Gastroesophageal sphincter (tissue), 4 donors: Measurements from ENCODE around the gene GLRX5. TPM values are rescaled to one million over a fixed set of nuclear protein-coding genes. Genes with fewer than 3 reads are reported as not detected.

Source experiments
- ATAC-seq: fragments of 150-250 bp; one replicate; pipeline ENCODE4 v1.9.1; 2016; ENCODE audit warnings: mild to moderate bottlenecking, moderate library complexity
- H3K27ac ChIP-seq, 4 donors: fragments of 200-600 bp; sonication (generic) in 3 of 4; 1 replicate in 3 of 4; 2 replicates in 1 of 4; pipeline ENCODE4 v1.5.1; 2016 to 2019
- H3K27me3 ChIP-seq: fragments of 200-600 bp; sonication (generic); one replicate; pipeline ENCODE4 v1.5.1; 2019
- H3K36me3 ChIP-seq, 2 donors: fragments of 200-600 bp; sonication (generic); one replicate each; pipeline ENCODE4 v1.5.1; 2019; ENCODE audit warnings: control low read depth in 1 of 2
- H3K4me1 ChIP-seq, 3 donors: fragments of 200-600 bp; sonication (generic); 1 replicate in 2 of 3; 2 replicates in 1 of 3; pipeline ENCODE4 v1.5.1; 2016 to 2019; ENCODE audit warnings: control low read depth in 2 of 3
- H3K4me3 ChIP-seq, 2 donors: fragments of 200-600 bp; sonication (generic); one replicate each; pipeline ENCODE4 v1.5.1; 2019; ENCODE audit warnings: mild to moderate bottlenecking in 1 of 2, moderate library complexity in 1 of 2
- H3K9me3 ChIP-seq, 3 donors: fragments of 200-600 bp; sonication (generic); one replicate each; pipeline ENCODE4 v1.5.1; 2017 to 2019; ENCODE audit warnings: control low read depth in 2 of 3
- CTCF ChIP-seq, 4 experiments: fragments of 200-600 bp in 2 of 4; fragments of 450-650 bp in 2 of 4; sonication (generic) in 1 of 4; IDR thresholded peaks; one replicate each; pipeline ENCODE4 v1.5.1; 2017 to 2019; ENCODE audit warnings: antibody characterized with exemption in 4 of 4, mild to moderate bottlenecking in 2 of 4, moderate library complexity in 2 of 4
- EP300 ChIP-seq: sonication (generic); formaldehyde crosslinking; IDR thresholded peaks from one replicate; pipeline ENCODE4 v1.6.1; 2017; ENCODE audit warnings: antibody characterized with exemption, mild to moderate bottlenecking
- POLR2A ChIP-seq, 2 donors: fragments of 450-650 bp; IDR thresholded peaks; one replicate each; pipeline ENCODE4 v1.6.1; 2017; ENCODE audit warnings: antibody characterized with exemption in 2 of 2, mild to moderate bottlenecking in 2 of 2, moderate library complexity in 1 of 2
- POLR2AphosphoS5 ChIP-seq: sonication (generic); formaldehyde crosslinking; IDR thresholded peaks from one replicate; pipeline ENCODE4 v1.6.1; 2017; ENCODE audit warnings: antibody characterized with exemption
- WGBS, 2 donors: methylation state at CpG; one replicate each; pipeline ENCODE4 v1.1.5; 2018; ENCODE audit warnings: low coverage in 1 of 2; 5-methylcytosine and 5-hydroxymethylcytosine counted together
- total RNA-seq, 4 donors: library from RNA; depleted of rRNA; stranded (reverse); fragments of >200 nt; gene quantifications; one replicate each; pipeline ENCODE4 v1.1.0, GENCODE V29; 2016

The GLRX5 gene
- 10 to 100 TPM; 30.5 to 50.5 (median 33.3) TPM for total RNA-seq

DNA sequence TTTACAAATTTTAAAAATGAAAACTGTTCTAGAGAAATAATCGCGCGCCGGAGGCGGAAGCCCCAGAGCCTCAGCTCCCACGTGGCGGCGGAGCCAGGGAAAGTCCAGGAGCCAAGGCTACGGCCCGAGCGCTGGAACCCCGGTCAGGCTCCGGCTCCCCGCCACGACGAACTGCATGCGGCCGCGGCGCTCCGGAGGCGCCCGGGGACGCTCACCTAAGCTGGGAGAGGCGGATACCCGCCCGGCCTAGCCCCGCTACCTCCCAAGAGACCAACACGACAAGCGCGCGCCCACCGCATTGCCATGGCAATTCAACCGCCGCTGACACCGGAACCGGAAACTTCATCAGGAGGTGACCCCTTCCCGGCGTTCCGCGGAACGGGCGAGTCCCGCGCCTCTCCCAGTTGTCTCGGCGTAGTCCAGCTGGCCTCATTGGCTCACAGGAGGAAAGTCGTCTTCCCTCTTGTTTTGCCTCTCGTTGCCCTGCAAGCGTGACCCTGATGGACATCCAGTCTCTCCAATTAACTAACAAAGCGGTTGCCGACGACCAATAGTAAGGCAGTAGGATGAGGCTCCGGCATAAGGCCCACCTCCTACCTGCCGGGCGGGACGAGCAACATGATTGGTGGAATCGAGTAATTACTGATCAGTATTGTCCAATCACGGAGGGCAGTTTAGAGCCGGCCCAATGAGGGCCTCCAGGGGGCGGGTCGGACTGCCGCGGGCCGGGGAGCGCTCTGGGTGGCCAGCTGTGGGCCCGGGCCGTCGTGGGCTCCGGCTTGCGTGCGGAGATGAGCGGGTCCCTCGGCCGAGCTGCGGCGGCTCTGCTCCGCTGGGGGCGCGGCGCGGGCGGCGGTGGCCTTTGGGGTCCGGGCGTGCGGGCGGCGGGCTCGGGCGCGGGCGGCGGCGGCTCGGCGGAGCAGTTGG lies at the start of gene GLRX5:
Gene GLRX5 (plus strand): TSS at position 752 of the 927 bp plus-strand sequence. CDS start 40 bp downstream, at position 792.
- TF ChIP-seq EP300 (no peak), POLR2AphosphoS5 (peak; percentile 76), POLR2A (IDR thresholded peaks at IDR 0.05) (peak; percentile 50 to 60), CTCF (IDR thresholded peaks at IDR 0.05) (peak in 1 of 4 experiments; percentile 9)
- H3K9me3 ChIP-seq, result no peaks in the 10 kb centered on the region
- 0% methylated on average over 6 to 19 of the region's 97 CpGs for WGBS, 2 donors
- no peaks in the 10 kb centered on the region for H3K27me3 ChIP-seq
- H3K27ac ChIP-seq, result peak within 1 kb of the TSS; percentile 80 to 84 (median 82)
- peak within 1 kb of the TSS; percentile 63 to 98 for H3K4me3 ChIP-seq
- ATAC-seq, result peak; percentile 99
- peaks cover 0 to 4% of the 10 kb centered on the region in 2 donors for H3K36me3 ChIP-seq
- H3K4me1 ChIP-seq, result peaks cover 0 to 66% (median 33%) of the 10 kb centered on the region in 3 donors

DNA sequence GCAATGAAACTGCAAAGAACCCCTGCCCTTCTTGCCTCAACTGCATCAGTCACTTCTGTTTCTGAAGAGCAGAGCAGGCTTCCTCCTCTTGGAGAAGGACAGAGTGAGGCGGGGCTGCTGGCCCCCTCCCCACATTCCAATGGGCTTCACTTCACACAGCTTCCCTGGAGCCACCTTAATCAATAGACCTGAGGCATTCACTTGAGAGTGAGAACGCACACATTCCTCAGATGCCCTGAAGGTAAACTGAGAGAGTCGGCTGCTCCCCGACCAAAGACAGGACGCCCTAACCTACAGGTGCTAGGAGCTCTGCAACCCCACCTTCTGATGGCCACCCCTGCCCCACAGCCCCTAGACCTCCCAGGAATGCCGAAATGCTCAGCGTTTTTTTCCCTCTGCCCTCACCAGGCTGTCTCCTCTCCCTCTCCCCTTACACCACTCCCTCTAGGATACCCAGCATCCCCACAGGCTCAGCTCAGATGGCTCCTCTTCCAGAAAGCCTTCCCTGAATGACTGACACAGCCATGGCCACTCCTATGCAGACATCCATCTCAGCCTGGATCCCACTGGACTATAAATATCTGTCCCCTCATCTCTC lies 49.5 kb upstream of the GLRX5 start:
- H3K27ac ChIP-seq, result peak overlapping the region in 2 of 4 donors; percentile 2 to 79
- H3K4me3 ChIP-seq, result no peak overlapping the region
- no peaks in the 10 kb centered on the region for H3K9me3 ChIP-seq
- H3K27me3 ChIP-seq, result peaks cover 4% of the 10 kb centered on the region
- H3K4me1 ChIP-seq, result peaks cover 0 to 96% (median 58%) of the 10 kb centered on the region in 3 donors
- TF ChIP-seq EP300 (no peak), POLR2A (IDR thresholded peaks at IDR 0.05) (no peak), CTCF (IDR thresholded peaks at IDR 0.05) (no peak)
- H3K36me3 ChIP-seq, result no peaks in the 10 kb centered on the region
- ATAC-seq, result no peak
- WGBS, 2 donors, result 81% methylated on average over 2 of the region's 7 CpGs; no CpG with 5 or more reads in 1 of the 2 donors

- no peak for TF ChIP-seq CTCF (IDR thresholded peaks at IDR 0.05)
- Histone ChIP-seq H3K27ac (no peak overlapping the region), H3K9me3 (no peaks in the 10 kb centered on the region), H3K27me3 (peaks cover 4% of the 10 kb centered on the region), H3K36me3 (no peaks in the 10 kb centered on the region), H3K4me3 (no peak overlapping the region), H3K4me1 (peaks cover 0 to 93% (median 49%) of the 10 kb centered on the region in 3 donors)
- ATAC-seq, result no peak
- 94 to 97% methylated on average over 9 to 12 of the region's 15 CpGs for WGBS, 2 donors
These were observed 47.8 kb upstream of the GLRX5 start for GRCh38 chr14:95486875-95487668.

DNA sequence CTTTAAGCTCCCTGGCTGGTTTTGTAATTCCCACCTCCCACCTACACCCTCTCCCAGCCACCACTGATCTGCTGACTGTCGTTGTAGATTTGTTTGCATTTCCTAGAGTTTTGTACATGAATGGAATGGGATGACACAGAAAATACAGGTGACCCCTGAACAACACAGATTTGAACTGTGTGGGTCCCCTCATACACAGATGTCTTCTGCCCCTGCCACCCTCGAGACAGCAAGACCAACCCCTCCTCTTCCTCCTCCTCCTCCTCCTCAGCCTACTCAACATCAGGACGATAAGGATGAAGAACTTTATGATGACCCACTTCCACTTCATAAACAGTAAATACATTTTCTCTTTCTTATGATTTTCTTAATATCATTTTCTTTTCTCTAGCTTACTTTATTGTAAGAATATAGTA lies 47.2 kb upstream of the GLRX5 start:
- no peak for ATAC-seq
- H3K4me3 ChIP-seq, result no peak overlapping the region
- 64 to 83% methylated on average over 2 to 3 of the region's 3 CpGs for WGBS, 2 donors
- H3K36me3 ChIP-seq, result no peaks in the 10 kb centered on the region
- no peak overlapping the region for H3K27ac ChIP-seq
- peaks cover 8% of the 10 kb centered on the region for H3K27me3 ChIP-seq
- TF ChIP-seq POLR2AphosphoS5, result no peak
- TF ChIP-seq EP300, result no peak
- TF ChIP-seq POLR2A (IDR thresholded peaks at IDR 0.05), result no peak
- TF ChIP-seq CTCF (IDR thresholded peaks at IDR 0.05), result no peak
- no peaks in the 10 kb centered on the region for H3K9me3 ChIP-seq
- peaks cover 0 to 87% (median 44%) of the 10 kb centered on the region in 3 donors for H3K4me1 ChIP-seq
